HG03520 (cell line): ENCODE data around the gene CDR2.
"Not testable (repeated sequence)": the region's sequence is repeated elsewhere in the genome, so short reads cannot be mapped to it uniquely, and the experiment has no call there.

Experiments
- ATAC-seq: cut with Tn5 transposase; IDR thresholded peaks from one replicate; pipeline ENCODE4 v1.9.1; 2021; ENCODE audit warnings: mild to moderate bottlenecking, moderate library complexity; ENCODE audit not compliant: unreplicated experiment

CDR2 gene

GRCh38 chr16:22353191-22353919, 21.1 kb downstream of the CDR2 start:
- ATAC-seq = no peak

- ATAC-seq = no peak
Observed at GRCh38 chr16:22352723-22353122, 21.7 kb downstream of the CDR2 start.

GRCh38 chr16:22352140-22352539, 22.3 kb downstream of the CDR2 start:
- ATAC-seq = no peak

GRCh38 chr16:22351017-22351416, 23.4 kb downstream of the CDR2 start:
- not testable (repeated sequence) for ATAC-seq

- ATAC-seq = no peak
Observed at GRCh38 chr16:22348291-22348690, 26.1 kb downstream of the CDR2 start.

GRCh38 chr16:22347100-22347820, 27.2 kb downstream of the CDR2 start:
- no peak for ATAC-seq

- ATAC-seq = no peak
Observed at GRCh38 chr16:22346483-22346882, 27.9 kb downstream of the CDR2 start.

- ATAC-seq = no peak
Observed at GRCh38 chr16:22342082-22342481, 32.3 kb downstream of the CDR2 start.

- no peak for ATAC-seq
Observed at GRCh38 chr16:22340945-22341344, 33.5 kb downstream of the CDR2 start.

- ATAC-seq = no peak
Observed at GRCh38 chr16:22337849-22338635, 36.4 kb downstream of the CDR2 start.

- ATAC-seq = no peak
Observed at GRCh38 chr16:22337045-22337444, 37.4 kb downstream of the CDR2 start.

- ATAC-seq = no peak
Observed at GRCh38 chr16:22336581-22336980, 37.8 kb downstream of the CDR2 start.

GRCh38 chr16:22335668-22336246, 38.7 kb downstream of the CDR2 start:
- ATAC-seq = no peak

- ATAC-seq = no peak
Observed at GRCh38 chr16:22333457-22333994, 40.9 kb downstream of the CDR2 start.

- ATAC-seq = no peak
Observed at GRCh38 chr16:22330326-22330725, 44.1 kb downstream of the CDR2 start.

- no peak for ATAC-seq
Observed at GRCh38 chr16:22329199-22329695, 45.2 kb downstream of the CDR2 start.

- no peak for ATAC-seq
Observed at GRCh38 chr16:22328081-22328725, 46.2 kb downstream of the CDR2 start.

GRCh38 chr16:22327446-22327775, 47.0 kb downstream of the CDR2 start:
- ATAC-seq = no peak

- ATAC-seq = no peak
Observed at GRCh38 chr16:22326771-22327445, 47.5 kb downstream of the CDR2 start.

- no peak for ATAC-seq
Observed at GRCh38 chr16:22326369-22326652, 48.1 kb downstream of the CDR2 start.
